Right ventricle myocardium superior (tissue), 1 donor: ENCODE measurements around the gene LRP1. TPM values are rescaled to one million over a fixed set of nuclear protein-coding genes. Genes with fewer than 3 reads are reported as not detected.

Experiments used
- ATAC-seq: fragments of 200-7000 bp; cut with Tn5 transposase; one replicate; pipeline ENCODE4 v1.9.1; 2020; ENCODE audit warnings: mild to moderate bottlenecking; ENCODE audit not compliant: poor library complexity
- DNase-seq: peaks from one replicate; pipeline ENCODE4 v3.0.0-alpha.2; 2020
- intact Hi-C: fragments of 100-400 bp; cut with DNase I; formaldehyde crosslinking; loops from one replicate; pipeline ENCODE4 v1.11.2; 2022
- total RNA-seq: library from RNA; stranded (reverse); fragmentation: NEBNext Ultra II Directional; extraction: Animal tissue kit (Norgen Biotek cat#: 25700); gene quantifications from one replicate; pipeline ENCODE4 v1.2.1, GENCODE V29; 2021
- donor health status: DM: no; HTN: yes; CAD: no; lungs with severe emphysema.

The LRP1 gene
- total RNA-seq, 1 donor from 2014 or later: 121 TPM

- no peak for ATAC-seq
- intact Hi-C loops: no loop called here
- no peak for DNase-seq
Observed at GRCh38 chr12:57161491-57161890, 33.2 kb downstream of the LRP1 start.

DNA sequence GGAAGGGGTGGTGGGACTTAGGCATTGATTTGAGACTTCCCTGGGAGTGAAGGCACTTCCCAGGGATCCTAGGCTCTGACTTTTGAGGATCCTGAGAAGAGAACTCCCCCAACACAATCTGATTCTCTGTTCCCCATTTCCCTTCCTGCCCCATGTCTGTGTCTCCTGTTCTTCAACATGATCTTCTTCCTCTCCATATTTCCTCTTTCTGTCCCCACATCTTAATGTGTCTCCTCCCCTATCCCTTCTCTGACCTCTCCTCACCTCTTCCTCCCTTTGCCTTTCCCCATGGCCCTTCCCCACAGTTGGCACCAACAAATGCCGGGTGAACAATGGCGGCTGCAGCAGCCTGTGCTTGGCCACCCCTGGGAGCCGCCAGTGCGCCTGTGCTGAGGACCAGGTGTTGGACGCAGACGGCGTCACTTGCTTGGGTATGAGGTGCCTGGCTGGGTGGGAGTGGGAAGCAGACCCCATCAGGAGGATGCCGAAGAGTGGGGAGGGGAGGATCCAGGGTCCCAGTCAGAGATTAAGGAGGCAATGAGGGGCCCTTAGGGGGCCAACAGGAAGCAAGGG is 34.4 kb downstream of the LRP1 start:
- intact Hi-C loops: no loop called here

DNA sequence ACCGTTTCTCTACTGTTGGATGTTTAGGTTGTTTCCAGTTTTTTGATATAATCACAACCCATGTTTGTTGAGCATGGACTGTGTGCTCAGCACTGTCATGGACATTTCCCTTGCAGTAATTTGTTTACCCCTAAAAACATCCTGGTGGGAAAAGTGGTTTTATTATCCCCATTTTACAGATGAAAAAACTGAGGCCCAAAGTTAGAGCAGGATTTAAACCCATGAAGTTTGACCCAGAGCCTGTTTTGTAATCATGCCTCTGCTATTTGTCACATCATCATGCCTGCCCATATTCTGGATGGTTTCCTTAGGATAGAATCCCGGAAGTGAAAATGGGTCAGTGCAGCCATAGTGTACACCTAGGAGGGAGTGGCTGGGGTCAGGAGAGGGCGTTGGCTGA is 36.2 kb downstream of the LRP1 start:
- no peak for DNase-seq
- no peak for ATAC-seq
- intact Hi-C loops: no loop called here

More for the DNA sequence above, 34.4 kb downstream of the LRP1 start:
- ATAC-seq: peak; percentile 18
- no peak for DNase-seq

DNA sequence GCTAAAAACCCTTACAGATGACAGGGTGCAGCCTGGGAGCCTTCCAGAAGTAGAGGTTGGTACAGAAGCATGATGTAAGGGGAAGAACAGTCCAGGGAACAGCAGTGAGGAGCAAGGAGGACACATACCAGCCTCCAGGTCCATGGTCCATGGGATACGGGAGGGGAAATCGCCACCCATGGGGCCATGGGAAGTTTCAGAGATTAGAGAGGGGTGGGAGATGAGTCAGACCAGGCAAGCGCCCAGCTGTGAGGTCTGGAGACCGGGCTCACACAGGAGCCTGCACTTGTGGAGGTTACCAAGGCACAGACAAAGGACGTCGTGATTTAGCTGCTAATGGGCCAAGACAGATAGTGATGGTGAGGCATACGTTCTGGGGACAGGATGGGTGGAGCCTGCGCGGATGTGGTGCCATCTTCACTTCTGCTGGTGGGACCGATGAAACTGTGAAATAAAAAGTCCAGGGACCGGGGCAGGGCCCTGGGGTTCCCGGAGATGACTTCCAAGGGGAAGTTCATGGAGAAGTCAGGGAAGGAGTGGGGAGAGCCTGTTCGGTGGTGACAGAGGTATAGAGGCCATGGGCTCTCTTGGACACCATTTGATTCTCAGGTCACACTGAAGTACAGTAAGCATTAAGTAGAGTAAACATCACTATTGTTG is 36.8 kb downstream of the LRP1 start:
- intact Hi-C loops: no loop called here
- DNase-seq (peak; percentile 33), ATAC-seq (no peak)

GRCh38 chr12:57165741-57166140 is 37.5 kb downstream of the LRP1 start:
- intact Hi-C loops: no loop called here
- ATAC-seq (no peak), DNase-seq (no peak)

GRCh38 chr12:57166971-57167371 is 38.7 kb downstream of the LRP1 start:
- ATAC-seq (no peak), DNase-seq (no peak)
- intact Hi-C loops: no loop called here

- intact Hi-C loops: no loop called here
- DNase-seq: no peak
- ATAC-seq: no peak
Observed at GRCh38 chr12:57168058-57168457, 39.8 kb downstream of the LRP1 start.

DNA sequence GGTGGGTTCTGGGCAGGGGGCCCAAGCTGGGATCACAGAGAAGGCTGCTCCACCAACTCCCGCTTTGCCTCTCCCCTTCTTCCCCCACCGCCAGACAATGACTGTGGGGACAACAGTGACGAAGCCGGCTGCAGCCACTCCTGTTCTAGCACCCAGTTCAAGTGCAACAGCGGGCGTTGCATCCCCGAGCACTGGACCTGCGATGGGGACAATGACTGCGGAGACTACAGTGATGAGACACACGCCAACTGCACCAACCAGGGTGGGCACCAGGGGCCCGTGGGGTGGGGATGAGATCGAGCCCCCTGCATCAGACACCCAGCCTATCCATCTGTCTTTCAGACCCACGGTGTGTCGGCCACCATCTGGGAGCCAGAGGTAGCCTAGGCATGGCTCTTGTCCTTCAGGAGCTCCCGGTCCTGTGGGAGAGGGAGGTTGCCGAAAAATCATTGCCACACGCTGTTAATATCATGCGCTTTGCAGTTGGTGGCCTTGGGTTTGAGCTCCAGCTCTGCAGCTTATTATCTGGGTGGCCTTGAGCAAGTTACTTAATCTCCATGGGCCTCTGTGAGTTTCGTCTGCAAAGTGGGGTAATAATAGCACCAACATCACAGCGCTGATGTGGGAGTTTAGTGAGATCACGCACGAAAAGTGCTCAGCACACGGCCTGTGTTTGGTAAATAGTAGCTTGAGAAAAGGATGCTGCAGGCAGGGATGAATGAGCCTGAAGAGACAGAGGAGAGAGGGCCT is 40.9 kb downstream of the LRP1 start:
- ATAC-seq (no peak), DNase-seq (no peak)
- intact Hi-C loops: no loop called here

- ATAC-seq (no peak), DNase-seq (no peak)
- intact Hi-C loops: no loop called here
Observed at GRCh38 chr12:57169969-57170368, 41.7 kb downstream of the LRP1 start.

DNA sequence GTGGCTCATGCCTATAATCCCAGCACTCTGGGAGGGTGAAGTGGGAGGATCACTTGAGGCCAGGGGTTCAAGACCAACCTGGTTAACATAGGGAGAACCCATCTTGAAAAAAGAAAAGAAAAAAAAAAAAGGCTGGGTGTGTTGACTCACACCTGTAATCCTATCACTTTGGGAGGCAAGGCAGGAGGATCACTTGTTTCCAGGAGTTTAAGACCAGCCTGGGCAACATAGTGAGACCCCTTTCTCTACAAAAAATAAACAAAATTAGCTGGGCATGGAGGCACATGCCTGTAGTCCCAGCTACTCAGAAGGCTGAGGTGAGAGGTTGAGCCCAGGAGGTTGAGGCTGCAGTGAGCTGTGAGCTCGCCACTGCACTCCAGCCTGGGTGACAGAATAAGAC is 42.1 kb downstream of the LRP1 start:
- no peak for DNase-seq
- intact Hi-C loops: no loop called here
- no peak for ATAC-seq

GRCh38 chr12:57170927-57171326 is 42.6 kb downstream of the LRP1 start:
- ATAC-seq (no peak), DNase-seq (no peak)
- intact Hi-C loops: no loop called here

DNA sequence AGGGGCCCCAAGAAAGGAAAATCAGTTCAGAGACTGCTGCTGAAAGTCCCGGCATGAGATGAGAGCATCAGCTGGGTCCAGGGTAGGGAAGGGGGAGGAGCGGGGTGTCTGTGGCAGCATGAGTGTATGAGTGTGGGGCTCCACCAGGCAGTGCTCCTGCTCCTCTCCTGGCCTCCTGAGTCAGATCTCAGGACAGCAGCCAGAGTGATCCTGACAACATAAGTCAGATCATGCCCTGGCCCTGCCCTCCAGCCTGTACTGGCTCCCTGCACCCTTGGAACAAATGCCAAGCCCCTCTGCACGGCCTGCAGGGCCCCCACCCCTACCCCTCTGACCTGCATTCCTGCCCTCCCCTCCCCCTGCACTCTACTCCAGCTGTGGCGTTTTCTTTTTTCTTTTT is 43.4 kb downstream of the LRP1 start:
- peak; percentile 22 for ATAC-seq
- no peak for DNase-seq
- intact Hi-C loops: no loop called here

DNA sequence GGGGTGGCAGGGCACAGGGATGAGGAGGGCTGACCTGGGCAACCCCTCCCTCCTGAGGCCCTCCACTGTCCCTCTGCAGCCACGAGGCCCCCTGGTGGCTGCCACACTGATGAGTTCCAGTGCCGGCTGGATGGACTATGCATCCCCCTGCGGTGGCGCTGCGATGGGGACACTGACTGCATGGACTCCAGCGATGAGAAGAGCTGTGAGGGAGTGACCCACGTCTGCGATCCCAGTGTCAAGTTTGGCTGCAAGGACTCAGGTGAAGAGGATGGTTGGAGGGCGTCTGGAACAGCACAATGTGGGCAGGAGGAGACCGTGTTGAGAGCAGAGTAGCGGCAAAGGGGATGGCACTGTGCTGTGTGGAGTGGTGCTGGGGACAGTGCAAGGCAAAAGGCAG is 44.8 kb downstream of the LRP1 start:
- ATAC-seq (peak; percentile 28), DNase-seq (no peak)
- intact Hi-C loops: no loop called here

DNA sequence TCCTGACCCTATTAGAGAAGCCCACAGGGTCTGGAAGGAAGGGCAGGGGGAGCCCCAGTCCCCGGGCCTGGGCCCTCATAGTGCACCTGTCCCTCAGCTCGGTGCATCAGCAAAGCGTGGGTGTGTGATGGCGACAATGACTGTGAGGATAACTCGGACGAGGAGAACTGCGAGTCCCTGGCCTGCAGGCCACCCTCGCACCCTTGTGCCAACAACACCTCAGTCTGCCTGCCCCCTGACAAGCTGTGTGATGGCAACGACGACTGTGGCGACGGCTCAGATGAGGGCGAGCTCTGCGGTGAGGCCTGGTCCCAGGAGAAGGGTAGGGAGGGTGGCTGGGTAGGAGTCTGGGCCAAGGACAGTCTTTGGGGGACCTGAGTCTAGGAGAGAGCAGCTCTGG is 45.4 kb downstream of the LRP1 start:
- DNase-seq (no peak), ATAC-seq (no peak)
- intact Hi-C loops: no loop called here

DNA sequence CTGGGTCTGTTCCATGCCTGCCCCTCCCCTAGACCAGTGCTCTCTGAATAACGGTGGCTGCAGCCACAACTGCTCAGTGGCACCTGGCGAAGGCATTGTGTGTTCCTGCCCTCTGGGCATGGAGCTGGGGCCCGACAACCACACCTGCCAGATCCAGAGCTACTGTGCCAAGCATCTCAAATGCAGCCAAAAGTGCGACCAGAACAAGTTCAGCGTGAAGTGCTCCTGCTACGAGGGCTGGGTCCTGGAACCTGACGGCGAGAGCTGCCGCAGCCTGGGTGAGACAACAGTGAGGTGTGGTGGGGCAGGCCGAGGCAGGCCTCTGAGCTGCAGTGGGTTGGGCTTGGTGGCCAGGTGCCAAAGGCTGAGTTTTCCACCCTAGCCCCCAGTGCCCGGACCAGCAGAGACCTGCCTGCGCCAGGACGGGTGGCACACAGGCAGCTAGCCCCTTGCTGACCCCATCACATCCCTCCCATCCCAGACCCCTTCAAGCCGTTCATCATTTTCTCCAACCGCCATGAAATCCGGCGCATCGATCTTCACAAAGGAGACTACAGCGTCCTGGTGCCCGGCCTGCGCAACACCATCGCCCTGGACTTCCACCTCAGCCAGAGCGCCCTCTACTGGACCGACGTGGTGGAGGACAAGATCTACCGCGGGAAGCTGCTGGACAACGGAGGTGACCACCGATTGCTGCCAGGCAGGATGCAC is 47.3 kb downstream of the LRP1 start:
- ATAC-seq (peak; percentile 63), DNase-seq (peak; percentile 92)
- intact Hi-C loops: loop anchor here (2.0 kb wide), 1 partner anchor 51 kb away; no protein-coding TSS in a partner anchor

DNA sequence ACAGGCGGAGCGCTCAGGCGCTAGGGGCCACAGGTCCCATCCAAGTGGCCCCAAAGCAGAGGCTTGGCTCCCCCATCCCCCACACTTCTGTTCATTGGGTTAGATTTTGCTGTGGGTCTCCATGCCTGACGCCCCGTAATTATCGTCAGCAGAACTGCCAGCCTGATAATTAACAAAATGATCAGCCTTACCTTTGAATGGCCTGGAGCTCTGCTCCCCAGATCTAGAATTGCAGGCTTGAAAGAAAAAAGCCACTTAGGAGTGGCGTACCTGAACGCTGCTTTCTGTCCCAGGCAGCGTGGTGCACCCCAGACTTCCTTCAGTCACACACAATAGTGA is 47.8 kb downstream of the LRP1 start:
- DNase-seq (no peak), ATAC-seq (no peak)
- intact Hi-C loops: loop anchor here (2.0 kb wide), 1 partner anchor 51 kb away; no protein-coding TSS in a partner anchor

- intact Hi-C loops: loop anchor here (2.0 kb wide), 1 partner anchor 52 kb away; no protein-coding TSS in a partner anchor
- ATAC-seq: no peak
- DNase-seq: no peak
Observed at GRCh38 chr12:57176846-57177245, 48.6 kb downstream of the LRP1 start.

DNA sequence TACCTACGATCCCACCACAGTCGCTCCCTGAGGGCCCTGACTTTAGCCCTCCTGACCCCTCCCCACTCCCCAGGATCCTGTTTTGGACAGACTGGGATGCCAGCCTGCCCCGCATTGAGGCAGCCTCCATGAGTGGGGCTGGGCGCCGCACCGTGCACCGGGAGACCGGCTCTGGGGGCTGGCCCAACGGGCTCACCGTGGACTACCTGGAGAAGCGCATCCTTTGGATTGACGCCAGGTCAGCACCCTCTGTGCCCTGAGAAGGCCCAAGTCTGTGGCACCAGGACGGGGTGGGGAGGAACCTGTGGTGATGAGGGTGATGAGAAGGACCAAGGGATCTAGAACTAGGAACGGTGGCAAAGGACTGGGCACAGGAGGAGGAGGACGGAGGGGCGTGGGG is 49.1 kb downstream of the LRP1 start:
- ATAC-seq: no peak
- DNase-seq: no peak
- intact Hi-C loops: loop anchor here (2.0 kb wide), 1 partner anchor 53 kb away; no protein-coding TSS in a partner anchor

GRCh38 chr12:57178213-57178612 is 49.9 kb downstream of the LRP1 start:
- intact Hi-C loops: no loop called here
- DNase-seq (no peak), ATAC-seq (no peak)
